Activated T-helper 1 cell treated with anti-CD3 and anti-CD28 coated beads, Interleukin-2, amount 50 U/mL, for 16 hours (primary cell): ENCODE data around the gene RNPEPL1.

ENCODE experiments used
- DNase-seq, 2 donors: peaks; one replicate each; pipeline ENCODE4 v3.0.0-alpha.2; 2020; ENCODE audit warnings: low read depth in 1 of 2, low spot score in 1 of 2

Gene RNPEPL1

DNA sequence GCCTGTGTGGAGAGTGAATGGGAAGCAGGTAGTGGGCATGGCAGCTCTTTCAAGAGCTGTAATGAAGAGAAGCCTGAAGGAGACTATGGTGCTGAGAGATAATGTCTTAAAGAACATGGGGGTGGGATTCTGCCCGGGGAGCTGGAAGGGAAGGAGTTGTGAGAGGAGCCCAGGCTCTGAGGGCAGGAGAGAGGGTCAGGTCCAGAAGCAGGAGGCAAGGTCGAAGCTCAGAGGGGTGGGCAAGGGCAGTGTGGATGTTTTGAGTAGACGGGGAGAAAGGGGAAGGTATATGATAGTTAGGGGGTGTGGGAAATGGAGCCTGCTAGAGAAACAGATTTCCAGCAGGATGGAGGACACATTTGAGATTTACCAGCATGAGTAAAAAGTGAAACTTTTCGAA is 20.4 kb downstream of the RNPEPL1 start:
- no peak for DNase-seq

DNA sequence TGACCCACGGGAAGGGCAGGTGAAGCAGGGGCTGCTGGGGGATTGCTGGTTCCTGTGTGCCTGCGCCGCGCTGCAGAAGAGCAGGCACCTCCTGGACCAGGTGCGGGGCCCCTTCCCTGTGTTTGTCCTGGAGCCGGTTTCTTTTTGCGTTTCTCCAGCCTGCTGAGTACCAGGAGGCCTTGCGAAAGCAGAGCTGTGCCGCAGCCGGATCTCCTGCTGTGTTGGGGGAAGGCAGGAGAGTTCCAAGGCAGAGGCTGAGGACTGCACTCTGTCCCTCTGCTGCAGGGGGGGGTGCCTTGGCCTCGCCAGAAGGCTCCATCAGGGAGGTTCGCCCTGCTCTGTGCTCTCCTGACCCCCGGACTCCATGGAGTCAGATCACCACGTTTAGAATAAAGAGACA is 21.1 kb downstream of the RNPEPL1 start:
- no peak for DNase-seq

DNA sequence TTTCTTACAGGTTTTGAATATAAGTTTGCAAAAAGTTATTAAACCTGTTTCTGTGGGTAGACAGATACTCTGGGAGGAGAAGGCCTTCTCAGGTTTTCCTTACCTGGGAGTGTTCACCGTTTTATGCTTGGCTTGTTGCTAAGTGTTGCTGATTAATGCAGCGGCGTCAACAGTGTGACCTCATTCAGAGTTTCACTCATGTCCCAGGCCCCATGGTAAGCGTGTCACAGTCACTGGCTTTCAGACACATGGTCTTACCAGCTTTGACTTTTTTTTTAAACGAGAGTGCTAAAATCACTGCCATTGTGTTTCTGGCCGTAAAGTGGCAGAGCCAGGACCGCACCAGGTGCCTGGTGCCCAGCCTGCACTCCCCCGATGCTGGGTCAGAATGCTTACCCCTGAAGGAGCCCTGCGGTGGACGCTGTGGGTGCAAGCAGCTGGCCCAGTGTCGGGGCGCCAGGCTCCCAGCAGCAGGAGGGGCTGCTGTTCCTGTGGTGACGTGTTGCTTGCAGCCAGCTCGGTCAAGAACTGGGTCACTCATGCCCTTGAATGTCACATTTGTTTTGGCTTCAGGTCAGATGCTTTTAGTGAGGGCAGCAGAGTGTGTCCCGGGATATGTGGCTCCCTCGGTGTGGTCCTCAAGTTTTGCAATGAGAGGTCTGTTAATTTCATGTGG is 21.7 kb downstream of the RNPEPL1 start:
- no peak for DNase-seq

DNA sequence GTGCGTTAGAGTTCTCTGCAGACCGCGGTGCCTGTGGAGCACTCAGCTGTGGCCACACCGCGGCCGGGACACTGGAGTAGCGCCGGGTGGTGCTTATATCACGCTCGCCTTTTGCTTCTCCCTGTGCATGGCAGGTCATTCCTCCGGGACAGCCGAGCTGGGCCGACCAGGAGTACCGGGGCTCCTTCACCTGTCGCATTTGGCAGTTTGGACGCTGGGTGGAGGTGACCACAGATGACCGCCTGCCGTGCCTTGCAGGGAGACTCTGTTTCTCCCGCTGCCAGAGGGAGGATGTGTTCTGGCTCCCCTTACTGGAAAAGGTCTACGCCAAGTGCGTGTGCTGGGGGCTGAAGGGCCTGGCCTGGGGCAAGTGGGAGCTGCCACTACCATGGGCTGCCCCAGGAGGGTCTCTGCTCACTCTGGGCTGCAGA is 22.4 kb downstream of the RNPEPL1 start:
- DNase-seq: no peak

DNA sequence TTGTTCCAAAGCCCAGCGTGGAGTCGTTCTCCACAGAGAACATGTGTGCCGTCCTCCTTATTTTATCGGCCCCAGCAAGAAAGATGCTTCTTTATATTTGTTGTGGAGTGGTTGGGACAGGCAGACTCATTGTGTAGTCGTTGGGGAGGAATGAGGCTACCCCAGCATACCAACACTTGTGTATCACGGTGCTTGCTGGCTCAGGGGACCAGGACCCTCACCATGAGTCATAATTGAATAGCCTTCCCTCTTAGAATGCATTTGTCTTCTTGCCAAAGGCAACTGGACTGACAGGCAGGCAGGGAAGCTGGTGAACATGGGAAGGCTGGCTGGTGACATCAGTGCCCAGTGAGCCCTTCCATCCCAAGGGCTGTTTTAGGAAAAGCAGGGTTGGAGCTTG is 22.9 kb downstream of the RNPEPL1 start:
- DNase-seq: no peak

DNA sequence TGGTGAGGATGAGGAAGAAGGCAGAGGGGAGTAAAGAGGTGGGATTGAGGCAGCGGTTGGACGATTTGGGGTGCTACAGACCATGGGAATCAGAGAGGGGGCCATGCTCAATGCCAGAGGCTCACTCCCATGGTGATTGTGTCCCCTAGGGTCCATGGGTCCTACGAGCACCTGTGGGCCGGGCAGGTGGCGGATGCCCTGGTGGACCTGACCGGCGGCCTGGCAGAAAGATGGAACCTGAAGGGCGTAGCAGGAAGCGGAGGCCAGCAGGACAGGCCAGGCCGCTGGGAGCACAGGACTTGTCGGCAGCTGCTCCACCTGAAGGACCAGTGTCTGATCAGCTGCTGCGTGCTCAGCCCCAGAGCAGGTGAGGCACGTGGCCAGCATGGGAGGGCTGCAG is 23.5 kb downstream of the RNPEPL1 start:
- DNase-seq: no peak

DNA sequence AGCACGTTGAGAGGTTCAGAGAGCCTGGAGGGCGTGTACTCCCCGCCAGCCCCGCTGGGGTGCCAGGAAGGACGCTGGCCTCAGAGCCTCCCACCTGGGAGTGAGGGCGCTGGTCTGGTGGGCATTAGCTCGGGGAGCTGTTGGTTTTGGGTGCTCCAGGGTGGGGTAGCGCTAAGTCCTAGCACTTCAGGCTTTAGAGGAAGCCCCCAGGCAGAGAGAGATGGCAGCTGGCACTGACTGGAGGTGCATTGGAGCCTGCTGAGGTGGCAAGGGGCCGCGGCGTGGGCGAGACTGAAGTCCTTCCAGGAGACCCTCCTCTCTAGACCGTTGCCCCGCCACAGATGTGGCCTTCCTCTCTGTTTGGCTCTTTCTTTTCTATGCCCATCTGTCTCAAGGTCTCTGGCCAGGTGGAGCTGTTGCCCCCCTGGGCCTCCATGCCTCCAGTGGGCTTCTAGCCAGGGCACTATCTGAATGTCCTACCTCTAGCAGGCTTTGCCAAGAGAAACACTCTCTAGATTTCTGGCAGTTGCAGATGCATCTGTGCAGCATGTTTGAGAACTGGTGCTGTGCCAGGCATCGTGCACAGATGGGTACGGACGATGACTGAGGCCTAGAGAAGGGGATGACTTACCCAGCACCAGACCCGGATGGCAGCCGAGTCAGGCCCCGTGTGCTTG is 24.9 kb downstream of the RNPEPL1 start:
- no peak for DNase-seq

DNA sequence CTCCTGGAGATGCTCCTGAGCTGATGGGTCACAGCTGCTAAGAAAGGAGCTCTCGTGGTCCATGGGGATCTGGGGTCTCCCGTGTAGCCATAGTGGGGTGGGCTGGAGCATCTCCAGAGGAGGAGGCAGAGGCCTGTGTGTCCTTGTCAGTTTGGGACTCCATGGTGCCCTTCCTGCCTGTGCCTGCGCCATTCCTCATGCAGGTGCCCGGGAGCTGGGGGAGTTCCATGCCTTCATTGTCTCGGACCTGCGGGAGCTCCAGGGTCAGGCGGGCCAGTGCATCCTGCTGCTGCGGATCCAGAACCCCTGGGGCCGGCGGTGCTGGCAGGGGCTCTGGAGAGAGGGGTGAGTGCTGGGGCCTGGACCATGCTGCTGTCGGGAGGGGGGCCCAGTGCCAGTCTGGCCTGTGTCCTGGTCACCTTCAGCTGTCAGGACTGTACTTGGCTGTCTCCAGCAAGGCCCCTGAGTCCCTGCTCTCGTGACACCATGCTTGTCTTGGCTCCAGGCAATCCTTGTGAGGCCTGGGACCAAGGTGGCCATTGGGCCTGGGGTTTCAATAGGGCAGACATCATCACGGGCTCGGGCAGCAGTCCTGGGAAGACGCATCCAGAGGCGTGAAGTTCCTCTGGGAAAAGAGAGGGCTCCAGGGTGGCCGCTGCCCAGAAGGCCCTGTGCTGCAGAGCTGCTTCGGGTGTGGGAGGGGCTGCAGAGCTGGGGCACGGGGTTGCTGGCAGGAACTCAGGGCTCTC is 25.6 kb downstream of the RNPEPL1 start:
- DNase-seq: no peak

DNA sequence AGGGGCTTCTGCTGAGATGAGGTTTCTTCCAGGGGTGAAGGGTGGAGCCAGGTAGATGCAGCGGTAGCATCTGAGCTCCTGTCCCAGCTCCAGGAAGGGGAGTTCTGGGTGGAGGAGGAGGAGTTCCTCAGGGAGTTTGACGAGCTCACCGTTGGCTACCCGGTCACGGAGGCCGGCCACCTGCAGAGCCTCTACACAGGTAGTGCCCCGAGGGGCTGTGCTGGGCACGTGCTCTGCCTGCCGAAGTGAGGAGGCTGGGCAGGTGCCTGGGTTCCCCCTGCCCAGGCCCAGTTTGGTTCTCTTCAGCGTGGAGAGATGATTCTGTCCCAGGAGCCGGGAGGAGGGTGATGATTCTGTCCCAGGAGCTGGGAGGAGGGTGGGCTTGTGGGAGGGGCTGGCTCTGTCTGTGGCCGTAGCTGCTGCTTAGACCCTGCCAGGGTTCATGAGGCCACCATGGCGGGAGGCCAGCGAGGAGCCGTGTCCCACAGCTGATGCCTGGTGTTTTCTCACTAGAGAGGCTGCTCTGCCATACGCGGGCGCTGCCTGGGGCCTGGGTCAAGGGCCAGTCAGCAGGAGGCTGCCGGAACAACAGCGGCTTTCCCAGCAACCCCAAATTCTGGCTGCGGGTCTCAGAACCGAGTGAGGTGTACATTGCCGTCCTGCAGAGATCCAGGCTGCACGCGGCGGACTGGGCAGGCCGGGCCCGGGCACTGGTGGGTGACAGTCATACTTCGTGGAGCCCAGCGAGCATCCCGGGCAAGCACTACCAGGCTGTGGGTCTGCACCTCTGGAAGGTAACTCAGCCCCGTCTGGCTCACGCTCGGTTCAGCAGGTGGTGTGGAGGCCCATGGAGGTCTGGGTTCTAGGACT is 26.5 kb downstream of the RNPEPL1 start:
- DNase-seq: no peak

DNA sequence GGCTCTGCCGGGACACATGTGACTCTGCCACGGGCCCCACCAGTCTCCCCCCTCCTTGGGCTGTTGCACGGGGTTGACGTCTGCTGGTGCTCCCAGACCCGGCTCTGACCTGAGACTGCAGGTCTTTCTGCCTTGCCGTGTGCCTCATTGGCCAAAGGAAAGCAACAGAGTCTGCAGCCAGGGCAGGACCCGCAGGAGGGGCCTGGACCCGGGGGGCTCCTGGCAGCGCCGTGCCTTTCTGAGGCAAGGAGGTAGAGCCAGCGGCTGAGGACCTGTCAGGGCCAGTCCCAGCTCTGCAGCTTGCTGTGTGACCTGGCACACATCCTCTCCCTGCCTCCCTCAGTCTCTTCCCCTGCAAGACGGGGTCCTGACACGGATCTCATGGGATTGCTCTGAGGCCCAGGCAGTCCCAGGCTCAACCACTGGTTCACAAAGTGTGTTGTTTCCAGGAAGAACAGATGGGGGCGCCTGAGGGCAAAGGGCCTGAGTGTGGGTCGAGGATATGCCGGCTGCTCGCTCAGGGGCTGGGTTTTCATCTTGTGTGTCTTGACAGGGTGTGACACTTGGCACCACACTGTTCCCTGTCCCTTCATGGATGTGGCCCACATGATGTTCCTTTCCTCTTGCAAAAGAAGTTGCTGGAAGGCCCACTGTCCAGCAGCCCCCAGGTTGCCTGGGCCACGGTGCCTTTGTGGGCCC is 27.2 kb downstream of the RNPEPL1 start:
- DNase-seq: no peak

DNA sequence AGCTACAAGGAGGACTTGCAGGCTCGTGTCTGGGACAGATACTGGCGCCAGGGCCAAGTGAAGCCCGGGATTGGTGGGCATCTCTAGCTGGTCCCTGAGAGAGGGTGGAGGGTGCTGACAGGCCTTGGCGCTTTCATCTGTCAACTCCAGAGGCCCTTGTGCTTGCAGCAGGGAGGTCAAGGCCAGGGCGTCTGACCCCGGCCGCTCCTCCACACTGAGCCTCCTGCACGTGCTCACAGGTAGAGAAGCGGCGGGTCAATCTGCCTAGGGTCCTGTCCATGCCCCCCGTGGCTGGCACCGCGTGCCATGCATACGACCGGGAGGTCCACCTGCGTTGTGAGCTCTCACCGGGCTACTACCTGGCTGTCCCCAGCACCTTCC is 27.8 kb downstream of the RNPEPL1 start:
- no peak for DNase-seq

DNA sequence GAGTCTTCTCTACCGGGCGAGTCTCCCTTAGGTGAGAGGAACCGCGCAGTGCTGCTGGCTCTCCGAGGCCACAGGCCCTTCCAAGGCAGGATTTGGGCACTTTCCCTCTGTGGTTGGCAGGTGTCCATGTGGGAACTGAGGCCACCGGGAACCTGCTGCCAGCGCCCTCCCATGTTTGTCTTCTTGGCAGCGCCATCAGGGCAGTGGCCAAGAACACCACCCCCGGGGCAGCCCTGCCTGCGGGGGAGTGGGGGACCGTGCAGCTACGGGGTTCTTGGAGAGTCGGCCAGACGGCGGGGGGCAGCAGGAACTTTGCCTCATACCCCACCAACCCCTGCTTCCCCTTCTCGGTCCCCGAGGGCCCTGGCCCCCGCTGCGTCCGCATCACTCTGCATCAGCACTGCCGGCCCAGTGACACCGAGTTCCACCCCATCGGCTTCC is 28.2 kb downstream of the RNPEPL1 start:
- DNase-seq: no peak

DNA sequence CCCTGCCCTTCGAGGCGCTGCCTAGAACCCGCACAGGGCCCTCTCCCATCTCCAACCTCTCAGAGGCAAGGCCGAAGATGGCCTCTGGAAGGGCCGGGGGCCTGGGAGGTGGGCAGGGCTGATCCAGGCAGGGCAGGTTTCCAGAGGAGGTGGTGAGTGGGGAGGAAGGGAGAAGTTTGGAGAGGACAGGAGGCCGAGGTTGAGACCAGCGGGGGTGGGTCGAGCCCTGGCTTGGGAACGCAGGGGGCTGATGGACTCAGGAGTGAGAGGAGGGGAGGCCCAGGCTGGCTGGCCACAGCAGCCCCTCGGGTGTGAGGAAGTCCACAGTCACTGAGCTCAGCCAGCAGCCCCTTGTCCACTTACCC is 28.8 kb downstream of the RNPEPL1 start:
- no peak for DNase-seq

DNA sequence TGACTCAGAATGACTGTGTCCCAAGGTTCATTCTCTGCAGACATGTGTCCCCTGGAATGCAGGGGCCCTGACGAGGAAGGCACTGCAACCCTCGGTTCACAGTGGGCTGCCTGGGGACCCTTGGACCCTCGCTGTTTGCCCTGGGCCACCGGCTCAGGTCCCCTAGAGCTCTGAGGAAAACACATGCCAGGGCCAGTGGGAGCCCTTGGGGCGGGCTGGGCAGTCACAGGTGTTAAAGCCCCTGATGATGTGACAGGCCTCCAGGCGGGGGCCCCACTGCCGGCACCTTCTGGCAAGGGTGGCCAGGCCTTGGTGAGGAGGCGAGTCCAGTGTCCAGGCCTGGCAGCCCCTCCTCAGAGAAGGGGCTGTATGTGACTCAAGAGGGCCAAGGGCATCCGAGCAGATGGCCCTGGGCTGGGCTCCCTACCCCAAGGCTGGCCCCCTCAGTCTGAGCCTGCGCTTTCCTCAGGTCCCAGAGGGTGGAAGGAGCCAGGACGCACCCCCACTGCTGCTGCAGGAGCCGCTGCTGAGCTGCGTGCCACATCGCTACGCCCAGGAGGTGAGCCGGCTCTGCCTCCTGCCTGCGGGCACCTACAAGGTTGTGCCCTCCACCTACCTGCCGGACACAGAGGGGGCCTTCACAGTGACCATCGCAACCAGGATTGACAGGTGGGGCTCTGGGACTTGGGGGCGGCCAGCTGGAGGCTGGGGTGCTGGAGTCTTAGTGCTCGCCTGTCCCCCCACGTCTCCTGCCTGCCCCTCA is 29.3 kb downstream of the RNPEPL1 start:
- DNase-seq: no peak

DNA sequence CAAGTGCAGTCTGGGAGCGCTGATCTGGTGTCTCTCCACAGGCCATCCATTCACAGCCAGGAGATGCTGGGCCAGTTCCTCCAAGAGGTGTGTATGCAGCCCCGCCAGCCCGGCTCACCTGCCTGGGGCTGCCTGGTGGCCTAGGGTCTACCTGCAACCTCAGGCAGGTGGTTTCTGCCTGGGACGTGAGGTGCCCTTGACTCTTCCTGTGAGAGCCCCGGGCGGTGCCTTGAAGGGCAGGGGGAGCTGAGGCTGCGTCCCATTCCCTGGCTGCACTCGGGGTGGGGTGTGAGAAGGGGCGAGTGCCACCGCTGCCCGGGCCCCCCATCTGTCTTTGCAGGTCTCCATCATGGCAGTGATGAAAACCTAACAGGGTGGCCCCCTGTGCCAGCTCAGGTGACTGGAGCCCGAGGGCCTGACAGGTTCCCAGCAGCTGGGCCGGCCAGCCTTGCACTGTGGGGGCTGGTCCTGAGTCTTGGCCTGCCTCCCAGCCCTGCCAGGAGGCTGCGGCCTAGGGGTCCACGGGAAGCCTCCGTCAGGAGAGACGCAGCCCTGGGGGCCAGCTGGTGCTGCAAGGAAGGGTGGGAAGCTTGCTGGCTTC is 30.1 kb downstream of the RNPEPL1 start:
- DNase-seq: no peak

DNA sequence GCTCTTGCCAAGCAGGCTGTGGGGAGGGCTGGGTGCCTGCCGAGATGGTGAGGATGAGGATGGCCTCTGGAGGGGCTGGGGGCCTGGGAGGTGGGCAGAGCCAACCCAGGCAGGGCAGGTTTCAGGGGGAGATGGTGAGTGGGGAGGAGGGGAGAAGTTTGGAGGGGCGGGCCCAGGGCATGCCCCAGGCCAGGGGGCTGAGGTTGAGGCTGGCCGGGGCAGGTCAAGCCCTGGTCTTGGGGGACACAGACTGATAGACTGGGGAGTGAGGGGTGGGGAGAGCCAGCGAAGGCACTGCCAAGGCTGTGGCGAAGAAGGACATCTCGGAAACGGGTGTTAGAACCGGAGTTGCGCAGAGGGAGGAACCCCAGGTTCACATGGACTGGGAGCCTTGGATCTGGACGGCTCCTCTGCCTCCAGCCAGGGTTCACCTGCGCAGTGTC is 30.9 kb downstream of the RNPEPL1 start:
- DNase-seq: no peak

DNA sequence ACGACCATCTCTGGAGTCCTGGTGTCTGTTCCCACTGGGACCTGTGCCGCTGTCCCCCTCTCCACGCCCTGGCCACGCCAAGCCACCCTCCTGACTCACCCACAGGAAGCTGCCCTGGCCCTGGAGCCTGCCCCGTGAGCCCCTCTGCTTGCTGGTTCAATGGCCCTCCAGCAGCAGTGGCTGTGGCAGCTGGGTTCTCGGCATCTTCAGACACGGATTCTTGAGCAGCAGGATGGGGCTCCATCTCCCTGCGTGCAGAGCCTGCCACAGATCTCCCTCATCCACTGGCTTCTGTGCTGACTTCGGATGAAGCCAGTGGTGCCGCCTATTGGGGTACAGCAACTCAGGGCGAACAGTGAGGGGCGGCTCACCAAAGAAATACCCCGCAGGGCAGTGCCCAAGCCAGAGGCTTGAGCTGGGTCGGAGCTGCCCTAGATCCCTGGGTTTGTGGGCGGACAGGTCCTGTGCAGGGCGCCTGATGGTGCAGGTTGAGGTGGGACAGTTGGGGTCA is 32.2 kb downstream of the RNPEPL1 start:
- no peak for DNase-seq

DNA sequence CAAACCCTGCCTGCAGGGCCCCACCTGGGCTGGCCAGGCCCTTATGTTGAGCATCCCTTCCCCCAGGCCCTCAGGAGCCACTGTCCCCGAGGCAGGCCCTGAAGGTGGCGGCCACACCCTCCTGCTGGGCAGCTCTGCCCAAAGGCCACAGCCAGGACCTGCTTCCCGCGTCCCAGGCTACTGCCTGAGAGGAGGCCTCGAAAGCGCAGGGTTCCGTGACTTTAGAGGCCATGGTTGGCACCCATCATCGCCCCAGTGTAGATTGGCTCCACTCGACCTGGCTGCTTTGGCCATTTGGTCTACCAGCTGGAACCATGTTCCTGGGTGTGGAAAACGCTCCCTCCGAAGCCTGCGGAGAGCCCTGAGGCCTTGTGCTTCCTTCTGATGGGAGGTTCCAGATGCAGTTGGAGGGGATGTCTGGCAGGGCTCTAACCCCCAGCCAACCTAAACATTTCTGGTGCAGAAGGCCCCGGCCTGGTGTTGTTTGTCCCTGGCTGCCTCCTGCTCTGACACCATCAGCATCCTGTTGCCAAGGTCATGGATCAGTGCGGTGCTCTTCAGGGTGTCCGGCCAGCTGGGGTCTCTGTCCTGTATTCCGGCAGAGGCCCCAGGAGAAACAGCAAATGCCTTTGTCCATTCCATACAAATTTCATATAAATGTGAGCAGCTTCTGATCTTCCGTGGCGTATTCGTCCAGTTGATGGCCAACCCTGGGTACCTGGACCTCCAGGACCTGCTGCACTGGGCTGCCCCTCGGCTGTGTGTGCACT is 33.0 kb downstream of the RNPEPL1 start:
- DNase-seq: no peak

DNA sequence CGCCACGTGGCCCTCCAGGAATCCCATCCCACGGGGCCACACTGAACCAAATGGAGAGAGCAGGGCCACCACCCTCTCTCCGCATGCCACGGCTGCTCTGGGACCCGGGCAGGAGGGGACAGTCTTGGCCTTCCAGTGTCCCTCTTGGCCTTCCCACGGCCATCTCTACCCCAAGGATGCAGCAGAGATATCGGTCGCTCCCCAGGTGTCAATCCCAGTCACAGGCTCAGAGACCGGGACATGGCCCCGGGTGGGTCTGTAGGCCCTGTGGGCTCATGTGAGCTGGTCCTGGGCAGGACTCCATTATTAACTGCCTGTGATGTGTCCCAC is 33.5 kb downstream of the RNPEPL1 start:
- DNase-seq: no peak
